Right atrium auricular region (tissue), 2 donors: ENCODE results near the gene SPRING1. TPM values are rescaled to one million over a fixed set of nuclear protein-coding genes. Genes with fewer than 3 reads are reported as not detected.
A peak's percentile ranks its signal among the peaks of the same experiment; 100 is the strongest.

ENCODE experiments used
- DNase-seq: peaks from one replicate; pipeline ENCODE4 v3.0.0-alpha.2; 2019; ENCODE audit warnings: low spot score
- H3K27ac ChIP-seq, 2 donors: fragments of 200-600 bp; sonication (generic); 1 replicate in 1 of 2; 2 replicates in 1 of 2; pipeline ENCODE4 v1.5.1; 2016 to 2019
- H3K27me3 ChIP-seq, 2 donors: fragments of 200-600 bp; sonication (generic); one replicate each; pipeline versions ENCODE4 v1.5.1 to v1.6.0; 2017 to 2019
- H3K36me3 ChIP-seq: fragments of 200-600 bp; sonication (generic); one replicate; pipeline ENCODE4 v1.5.1; 2016
- H3K4me1 ChIP-seq, 2 donors: fragments of 200-600 bp; sonication (generic); one replicate each; pipeline versions ENCODE4 v1.5.1 to v1.6.0; 2017 to 2019
- H3K4me3 ChIP-seq, 2 donors: fragments of 200-600 bp; sonication (generic); 1 replicate in 1 of 2; 2 replicates in 1 of 2; pipeline ENCODE4 v1.5.1; 2017 to 2019; ENCODE audit warnings: mild to moderate bottlenecking in 1 of 2, moderate library complexity in 1 of 2
- H3K9me3 ChIP-seq, 2 donors: fragments of 200-600 bp; sonication (generic); one replicate each; pipeline ENCODE4 v1.5.1; 2019
- total RNA-seq, 2 donors: library from RNA; depleted of rRNA; stranded (reverse); fragments of >200 nt; gene quantifications; one replicate each; pipeline ENCODE4 v1.1.0, GENCODE V29; 2016
- TF ChIP-seq, protein P1 (sequence below), 2 donors: fragments of 200-600 bp; sonication (generic); IDR thresholded peaks; one replicate each; pipeline ENCODE4 v1.5.1; 2019; ENCODE audit warnings: antibody characterized with exemption in 2 of 2

Gene SPRING1
- total RNA-seq, 2 donors from 2014 or later: 9.4 to 12.0 TPM

GRCh38 chr12:116700066-116700465, 37.8 kb downstream of the SPRING1 start:
- no peaks in the 10 kb centered on the region for H3K36me3 ChIP-seq
- H3K27me3 ChIP-seq: no peaks in the 10 kb centered on the region
- no peak for DNase-seq
- peaks cover 0 to 16% of the 10 kb centered on the region in 2 donors for H3K4me1 ChIP-seq
- TF ChIP-seq, protein P1, sequence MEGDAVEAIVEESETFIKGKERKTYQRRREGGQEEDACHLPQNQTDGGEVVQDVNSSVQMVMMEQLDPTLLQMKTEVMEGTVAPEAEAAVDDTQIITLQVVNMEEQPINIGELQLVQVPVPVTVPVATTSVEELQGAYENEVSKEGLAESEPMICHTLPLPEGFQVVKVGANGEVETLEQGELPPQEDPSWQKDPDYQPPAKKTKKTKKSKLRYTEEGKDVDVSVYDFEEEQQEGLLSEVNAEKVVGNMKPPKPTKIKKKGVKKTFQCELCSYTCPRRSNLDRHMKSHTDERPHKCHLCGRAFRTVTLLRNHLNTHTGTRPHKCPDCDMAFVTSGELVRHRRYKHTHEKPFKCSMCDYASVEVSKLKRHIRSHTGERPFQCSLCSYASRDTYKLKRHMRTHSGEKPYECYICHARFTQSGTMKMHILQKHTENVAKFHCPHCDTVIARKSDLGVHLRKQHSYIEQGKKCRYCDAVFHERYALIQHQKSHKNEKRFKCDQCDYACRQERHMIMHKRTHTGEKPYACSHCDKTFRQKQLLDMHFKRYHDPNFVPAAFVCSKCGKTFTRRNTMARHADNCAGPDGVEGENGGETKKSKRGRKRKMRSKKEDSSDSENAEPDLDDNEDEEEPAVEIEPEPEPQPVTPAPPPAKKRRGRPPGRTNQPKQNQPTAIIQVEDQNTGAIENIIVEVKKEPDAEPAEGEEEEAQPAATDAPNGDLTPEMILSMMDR (IDR thresholded peaks at IDR 0.05): no peak
- H3K27ac ChIP-seq: no peak overlapping the region
- no peaks in the 10 kb centered on the region for H3K9me3 ChIP-seq
- no peak overlapping the region for H3K4me3 ChIP-seq

DNA sequence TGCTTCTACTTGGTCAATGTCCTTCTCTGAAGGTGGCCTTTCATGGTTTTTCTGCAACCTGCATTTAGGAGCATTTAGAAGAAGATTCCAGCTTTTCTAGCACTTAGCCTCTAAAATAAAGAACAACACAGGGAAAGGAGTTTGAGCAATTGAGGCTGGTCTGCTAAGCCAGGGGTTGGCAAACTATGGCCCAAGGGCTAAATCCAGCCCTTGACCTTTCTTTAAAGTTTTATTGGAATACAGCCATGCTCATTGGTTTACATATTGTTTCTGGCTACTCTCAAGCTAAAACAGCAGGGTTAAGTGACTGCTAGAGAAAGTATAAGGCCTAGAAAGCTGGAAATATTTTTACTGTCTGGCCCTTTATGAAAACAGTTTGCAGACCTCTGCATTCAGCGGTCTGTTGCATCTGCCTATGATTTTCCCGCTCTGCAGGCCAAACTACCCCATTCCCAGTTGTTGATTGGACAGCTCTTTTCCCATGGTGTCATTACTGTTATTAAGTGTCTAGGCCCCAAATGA, 39.3 kb downstream of the SPRING1 start:
- TF ChIP-seq, protein P1 (IDR thresholded peaks at IDR 0.05): no peak
- no peak overlapping the region for H3K4me3 ChIP-seq
- no peak overlapping the region for H3K27ac ChIP-seq

DNA sequence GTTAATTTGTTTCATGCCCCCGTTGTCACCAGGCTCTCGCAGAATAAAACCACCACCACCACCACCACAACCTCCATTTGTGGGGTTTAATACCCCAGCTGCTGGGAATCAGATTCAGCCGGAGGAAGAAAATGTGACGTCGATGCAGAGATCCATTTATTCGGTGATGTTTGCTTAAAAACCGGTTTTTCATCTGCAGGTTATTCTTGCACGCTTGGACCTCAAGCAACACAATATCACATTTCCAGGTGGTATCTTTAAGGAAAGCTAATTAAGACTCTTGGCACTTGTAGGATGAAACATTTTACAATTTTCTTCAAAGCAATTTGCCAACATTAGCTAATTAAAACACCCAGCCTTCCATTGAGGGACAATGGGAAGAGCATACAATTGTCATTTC, 39.8 kb downstream of the SPRING1 start:
- Histone ChIP-seq H3K4me1 (peaks cover 0 to 30% of the 10 kb centered on the region in 2 donors), H3K4me3 (no peak overlapping the region), H3K9me3 (no peaks in the 10 kb centered on the region), H3K36me3 (no peaks in the 10 kb centered on the region), H3K27ac (no peak overlapping the region), H3K27me3 (peaks cover 0 to 2% of the 10 kb centered on the region in 2 donors)
- TF ChIP-seq, protein P1 (IDR thresholded peaks at IDR 0.05): no peak
- DNase-seq: no peak

More for the DNA sequence above, 39.3 kb downstream of the SPRING1 start:
- no peaks in the 10 kb centered on the region for H3K36me3 ChIP-seq
- peaks cover 0 to 2% of the 10 kb centered on the region in 2 donors for H3K27me3 ChIP-seq
- no peak for DNase-seq
- H3K4me1 ChIP-seq: peaks cover 0 to 30% of the 10 kb centered on the region in 2 donors
- H3K9me3 ChIP-seq: no peaks in the 10 kb centered on the region

DNA sequence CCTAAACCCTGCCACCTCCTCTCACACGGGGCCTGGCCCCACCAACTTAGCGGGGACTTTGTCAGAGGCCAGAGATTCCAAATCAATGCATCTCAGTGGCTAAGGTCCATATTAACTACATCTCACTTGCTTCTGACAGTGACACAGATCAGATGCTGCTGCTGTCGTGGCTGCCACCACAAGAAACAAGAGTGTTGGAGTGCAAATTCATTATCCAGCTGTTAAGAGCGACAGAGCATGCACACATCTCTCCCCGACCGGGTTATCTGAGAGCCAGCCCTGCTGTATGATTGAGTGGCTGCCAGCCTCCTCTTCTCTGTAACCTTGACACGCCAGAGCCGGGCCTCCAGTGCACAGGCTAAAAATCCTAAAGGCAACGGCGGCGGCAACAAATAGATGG, 40.2 kb downstream of the SPRING1 start:
- peaks cover 0 to 32% of the 10 kb centered on the region in 2 donors for H3K4me1 ChIP-seq
- H3K4me3 ChIP-seq: no peak overlapping the region
- H3K27ac ChIP-seq: no peak overlapping the region
- DNase-seq: no peak
- TF ChIP-seq, protein P1 (IDR thresholded peaks at IDR 0.05): no peak
- no peaks in the 10 kb centered on the region for H3K9me3 ChIP-seq
- H3K36me3 ChIP-seq: no peaks in the 10 kb centered on the region
- peaks cover 0 to 2% of the 10 kb centered on the region in 2 donors for H3K27me3 ChIP-seq

DNA sequence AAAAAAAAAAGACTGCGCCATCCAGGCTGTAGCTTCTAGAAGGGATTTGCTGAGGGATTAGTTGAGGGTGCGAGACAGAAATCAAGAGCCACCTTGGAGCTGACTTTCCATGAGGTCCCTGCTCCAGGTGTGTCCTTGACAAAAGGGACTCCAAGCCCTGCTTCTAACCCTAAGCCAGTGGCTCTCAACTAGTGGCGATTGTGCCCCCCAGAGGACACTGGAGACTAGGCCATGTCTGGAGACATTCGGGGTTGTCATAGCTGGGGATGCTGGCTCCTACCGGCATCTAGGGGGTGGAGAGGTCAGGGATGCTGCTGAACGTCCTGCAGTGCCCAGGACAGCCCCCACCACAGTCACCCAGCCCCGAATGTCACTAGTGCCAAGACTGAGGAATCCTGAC, 40.6 kb downstream of the SPRING1 start:
- Histone ChIP-seq H3K36me3 (no peaks in the 10 kb centered on the region), H3K4me3 (no peak overlapping the region), H3K27me3 (peaks cover 0 to 2% of the 10 kb centered on the region in 2 donors), H3K9me3 (no peaks in the 10 kb centered on the region), H3K27ac (no peak overlapping the region), H3K4me1 (peaks cover 0 to 33% of the 10 kb centered on the region in 2 donors)
- DNase-seq: no peak
- TF ChIP-seq, protein P1 (IDR thresholded peaks at IDR 0.05): peak in 1 of 2 donors; percentile 39

DNA sequence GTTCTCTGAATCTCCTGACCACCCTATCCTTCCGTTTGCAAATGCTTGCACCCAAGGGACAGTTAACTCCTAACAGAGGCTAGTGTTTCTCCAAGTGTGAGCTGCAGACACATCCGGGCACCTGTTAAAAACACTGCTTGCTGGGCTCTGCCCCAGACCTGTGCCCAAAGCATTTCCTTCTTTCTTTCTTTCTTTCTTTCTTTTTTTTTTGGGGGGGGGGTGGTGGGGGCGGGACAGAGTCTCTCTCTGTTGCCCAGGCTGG, 42.5 kb downstream of the SPRING1 start:
- peaks cover 0 to 33% of the 10 kb centered on the region in 2 donors for H3K4me1 ChIP-seq
- no peaks in the 10 kb centered on the region for H3K9me3 ChIP-seq
- H3K4me3 ChIP-seq: no peak overlapping the region
- DNase-seq: no peak
- TF ChIP-seq, protein P1 (IDR thresholded peaks at IDR 0.05): no peak
- H3K36me3 ChIP-seq: no peaks in the 10 kb centered on the region
- peaks cover 0 to 2% of the 10 kb centered on the region in 2 donors for H3K27me3 ChIP-seq
- no peak overlapping the region for H3K27ac ChIP-seq
